NCI-H2029 (cell line): ENCODE results near the gene ZNF320.
"Not testable (repeated sequence)": the region's sequence is repeated elsewhere in the genome, so short reads cannot be mapped to it uniquely, and the experiment has no call there.

Source experiments
- DNase-seq: peaks from one replicate; lab custom pipeline; 2025; lab: John Stamatoyannopoulos, UW

Gene ZNF320

GRCh38 chr19:52897138-52897935 lies at the start of gene ZNF320:
Gene ZNF320 (minus strand): TSS chr19:52897635. CDS start chr19:52890255, 7,380 bp downstream.
- peak; percentile 93 for DNase-seq

GRCh38 chr19:52946322-52947310 lies 49.2 kb upstream of the ZNF320 start:
- peak; percentile 61 for DNase-seq

GRCh38 chr19:52945652-52946321 lies 48.4 kb upstream of the ZNF320 start:
- no peak for DNase-seq

- peak; percentile 36 for DNase-seq
Measured at GRCh38 chr19:52944703-52945493, 47.5 kb upstream of the ZNF320 start.

GRCh38 chr19:52943884-52944643 lies 46.6 kb upstream of the ZNF320 start:
- no peak for DNase-seq

GRCh38 chr19:52943134-52943883 lies 45.9 kb upstream of the ZNF320 start:
- DNase-seq = no peak

- peak; percentile 68 for DNase-seq
Measured at GRCh38 chr19:52942386-52943133, 45.1 kb upstream of the ZNF320 start.

- no peak for DNase-seq
Measured at GRCh38 chr19:52941941-52942385, 44.5 kb upstream of the ZNF320 start.

GRCh38 chr19:52941523-52941922 lies 44.1 kb upstream of the ZNF320 start:
- not testable (repeated sequence) for DNase-seq

- not testable (repeated sequence) for DNase-seq
Measured at GRCh38 chr19:52940905-52941304, 43.5 kb upstream of the ZNF320 start.

GRCh38 chr19:52938761-52939160 lies 41.3 kb upstream of the ZNF320 start:
- no peak for DNase-seq

GRCh38 chr19:52936954-52937325 lies 39.5 kb upstream of the ZNF320 start:
- no peak for DNase-seq

- no peak for DNase-seq
Measured at GRCh38 chr19:52936151-52936953, 38.9 kb upstream of the ZNF320 start.

- no peak for DNase-seq
Measured at GRCh38 chr19:52935434-52935833, 38.0 kb upstream of the ZNF320 start.

GRCh38 chr19:52924641-52925040 lies 27.2 kb upstream of the ZNF320 start:
- not testable (repeated sequence) for DNase-seq

GRCh38 chr19:52923778-52924593 lies 26.6 kb upstream of the ZNF320 start:
- DNase-seq = no peak
